GM18502 (cell line): ENCODE measurements around the gene CAPRIN2.

Experiments
- ATAC-seq: cut with Tn5 transposase; IDR thresholded peaks from one replicate; pipeline ENCODE4 v1.9.1; 2021; ENCODE audit warnings: mild to moderate bottlenecking; ENCODE audit not compliant: unreplicated experiment, poor library complexity

The CAPRIN2 gene

DNA sequence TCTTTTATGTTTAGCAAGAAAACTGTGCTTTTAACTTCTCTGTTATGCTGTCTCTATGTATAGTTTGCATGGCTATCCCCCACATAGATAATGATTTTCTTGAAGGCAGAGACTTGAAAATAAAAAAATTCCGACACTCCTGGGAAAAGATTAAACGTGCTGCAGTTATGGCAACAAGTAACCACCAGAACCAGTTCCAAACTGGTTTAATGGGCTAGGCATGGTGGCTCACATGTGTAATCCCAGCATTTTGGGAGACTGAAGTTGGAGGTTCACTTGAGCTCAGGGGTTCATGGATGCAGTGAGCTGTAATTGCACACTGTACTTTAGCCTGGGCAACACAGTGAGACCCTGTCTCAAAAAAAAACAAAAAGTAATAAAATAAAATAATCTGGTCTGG is 15.1 kb upstream of the CAPRIN2 start:
- ATAC-seq, result no peak

DNA sequence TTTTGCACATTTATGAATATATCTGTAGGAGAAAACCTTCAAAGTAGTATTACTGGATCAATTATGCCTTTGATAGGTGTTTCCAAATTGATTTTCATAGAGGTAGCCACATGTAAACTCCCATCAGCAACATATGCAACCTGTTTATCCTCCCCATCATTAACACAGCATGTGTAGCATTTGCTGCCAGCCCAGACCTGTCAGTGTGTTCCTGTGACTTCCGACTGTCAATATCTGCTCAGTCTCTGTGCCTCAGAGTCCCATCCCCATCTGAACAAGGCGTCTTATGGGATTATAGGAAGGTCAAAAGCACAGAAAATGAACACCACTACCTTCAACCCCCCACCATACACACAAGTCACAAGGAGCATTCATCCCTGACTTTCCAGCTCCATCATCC is 9.5 kb upstream of the CAPRIN2 start:
- ATAC-seq, result no peak

DNA sequence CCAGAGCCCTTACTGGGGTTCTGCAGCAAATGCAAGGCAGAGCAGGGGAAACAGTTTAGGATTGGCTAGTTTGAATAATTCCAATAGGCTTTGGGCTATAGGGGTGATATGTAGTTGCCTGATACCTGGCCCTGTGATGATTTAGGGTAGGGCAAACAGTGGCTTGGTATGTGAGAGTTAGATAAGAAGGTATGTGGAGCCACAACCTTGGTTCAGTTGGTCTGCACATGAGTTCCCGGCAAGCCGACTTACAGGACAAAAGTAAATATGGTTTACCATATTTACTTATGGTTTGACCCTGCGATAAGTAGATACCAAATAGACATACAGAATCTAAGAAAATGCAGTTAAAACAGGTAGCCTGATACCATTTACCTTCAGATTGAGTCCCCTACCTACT is 8.3 kb upstream of the CAPRIN2 start:
- ATAC-seq, result no peak

- no peak for ATAC-seq
These were observed 7.0 kb upstream of the CAPRIN2 start for GRCh38 chr12:30761730-30762129.

DNA sequence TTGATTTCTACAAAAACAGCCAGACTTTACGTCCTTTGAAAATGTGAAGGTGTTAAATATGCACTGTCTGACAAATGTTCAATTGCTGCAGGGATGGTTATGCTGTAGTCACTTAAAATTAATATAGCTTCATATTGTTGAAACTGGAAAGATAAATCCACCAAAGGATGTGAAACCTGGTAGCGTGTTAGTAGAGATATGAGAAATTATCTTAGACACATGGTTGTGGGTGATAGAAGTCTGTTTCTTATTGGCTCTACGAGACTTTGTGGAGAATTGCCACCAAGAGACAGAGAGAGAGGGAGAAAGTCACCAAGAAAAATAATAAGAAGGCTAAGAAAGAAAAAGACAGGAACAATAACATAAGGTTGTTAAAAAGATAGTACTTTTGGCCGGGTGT is 2.6 kb upstream of the CAPRIN2 start:
- ATAC-seq, result no peak

DNA sequence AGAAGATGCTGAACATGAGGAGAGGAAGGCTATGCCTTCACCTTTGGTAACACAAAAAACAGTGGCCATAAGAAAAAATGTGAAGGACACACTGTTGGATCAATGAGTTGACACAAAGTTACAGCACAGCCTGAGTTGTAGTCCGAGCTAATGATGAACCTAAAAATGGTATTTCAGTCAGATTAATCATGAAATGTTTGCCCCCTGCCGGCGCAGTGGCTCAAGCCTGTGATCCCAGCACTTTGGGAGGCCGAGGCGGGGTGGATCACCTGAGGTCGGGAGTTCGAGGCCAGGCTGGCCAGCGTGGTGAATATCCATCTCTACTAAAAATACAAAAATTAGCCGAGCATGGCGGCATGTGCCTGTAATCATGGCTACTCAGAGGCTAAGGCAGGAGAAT is 1.3 kb upstream of the CAPRIN2 start:
- no peak for ATAC-seq

DNA sequence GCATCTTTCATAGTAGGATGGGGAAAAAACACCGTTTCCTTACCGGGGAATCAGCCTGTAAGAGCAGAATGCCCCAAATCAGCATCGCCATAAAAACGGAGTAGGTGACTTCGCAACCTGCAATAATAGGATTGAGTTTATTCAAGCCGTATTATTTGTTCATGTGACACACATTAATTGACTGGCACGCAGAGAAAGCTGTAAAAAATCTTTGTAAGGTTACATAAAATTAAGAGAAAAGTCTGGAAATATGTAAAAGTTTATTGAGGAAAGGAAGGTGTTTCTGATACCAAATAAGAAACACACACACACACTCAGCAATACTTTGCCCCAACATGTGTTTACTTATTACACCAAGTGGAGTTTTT is 628 bp upstream of the CAPRIN2 start:
- ATAC-seq, result no peak

DNA sequence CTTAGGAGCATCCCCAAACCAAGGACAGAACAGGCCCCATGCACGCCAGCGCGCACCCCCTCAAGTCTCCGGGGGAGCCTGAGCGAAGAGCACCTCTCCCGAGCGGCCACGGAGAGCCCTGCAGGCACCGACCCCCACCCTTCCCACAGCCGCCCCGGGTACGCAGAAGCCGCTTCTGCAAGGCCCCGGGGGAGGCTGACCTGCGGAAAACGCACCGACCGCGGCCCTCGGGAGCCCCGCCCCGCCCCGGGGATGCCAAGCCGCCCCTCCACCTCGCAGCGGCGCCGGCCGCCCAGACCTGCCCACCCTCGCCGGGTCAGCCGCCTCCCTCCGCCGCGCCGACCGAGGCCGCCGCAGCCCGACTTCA is 385 bp downstream of the CAPRIN2 start:
- ATAC-seq, result no peak

DNA sequence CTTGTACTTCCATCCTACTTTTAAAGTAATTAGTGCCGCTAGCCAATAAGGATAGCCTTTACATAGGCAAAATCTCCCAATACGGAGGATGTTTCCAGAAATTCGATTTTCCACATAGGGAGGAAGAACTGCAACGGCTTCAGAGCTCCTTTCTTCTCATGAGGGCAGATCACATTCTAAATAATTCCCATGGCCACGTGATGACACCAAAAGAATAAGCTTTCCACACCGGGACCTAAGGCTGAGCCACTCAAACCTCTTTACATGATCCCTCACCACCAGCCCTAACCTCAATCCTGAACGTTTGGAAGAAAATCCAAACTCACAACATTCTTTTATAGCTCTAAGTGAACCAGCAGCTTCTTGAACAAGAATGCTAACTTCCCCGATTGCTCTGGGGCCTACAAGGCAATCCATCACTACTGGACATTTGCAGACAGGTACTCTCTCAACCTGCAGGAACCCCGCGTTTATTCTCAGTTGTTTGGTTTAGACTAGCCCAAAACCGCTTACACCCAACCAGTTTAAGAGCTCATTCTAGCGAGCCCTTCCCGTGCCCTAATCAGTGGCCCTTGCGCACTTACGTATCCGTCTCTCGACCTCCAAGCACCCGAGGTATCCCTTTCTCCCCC is 884 bp downstream of the CAPRIN2 start:
- ATAC-seq, result no peak

DNA sequence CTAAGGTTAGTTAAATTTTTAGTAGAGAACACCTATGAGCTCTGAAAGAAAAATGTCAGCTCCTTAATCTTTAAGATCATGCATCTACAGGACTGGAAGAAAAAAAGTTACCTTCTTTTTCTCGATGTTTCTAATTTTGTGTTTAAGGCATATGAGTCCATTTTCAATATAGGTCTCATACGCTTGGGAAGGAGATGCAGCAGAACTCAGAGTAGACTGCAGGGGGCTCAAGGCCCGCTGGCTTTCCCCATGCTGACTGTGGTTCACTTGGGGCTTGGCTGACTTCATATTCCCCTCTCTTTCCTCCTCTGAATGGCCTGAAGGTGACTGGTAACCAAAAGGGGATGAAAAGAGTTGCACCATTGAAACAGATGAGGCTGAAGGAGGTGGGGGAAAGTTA is 1.5 kb downstream of the CAPRIN2 start:
- no peak for ATAC-seq

DNA sequence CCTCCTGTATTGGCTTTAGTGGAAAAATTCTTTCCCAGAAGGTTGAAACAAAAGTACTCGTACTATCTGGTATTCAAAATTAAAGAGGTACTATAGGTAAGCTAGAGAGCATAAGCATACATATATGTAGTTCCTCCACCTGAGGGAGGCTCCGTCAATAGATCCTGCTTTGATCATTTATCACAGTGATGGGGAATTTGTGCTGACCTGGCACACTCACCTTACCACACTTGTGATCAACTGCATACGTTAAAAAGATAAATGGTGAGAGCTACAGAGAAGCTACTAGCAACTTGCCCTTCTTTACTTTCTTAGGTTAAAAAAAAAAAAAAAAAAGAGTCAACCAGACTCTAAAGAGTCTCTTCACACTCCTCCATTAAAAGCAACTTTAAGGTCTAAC is 2.5 kb downstream of the CAPRIN2 start:
- ATAC-seq, result no peak

DNA sequence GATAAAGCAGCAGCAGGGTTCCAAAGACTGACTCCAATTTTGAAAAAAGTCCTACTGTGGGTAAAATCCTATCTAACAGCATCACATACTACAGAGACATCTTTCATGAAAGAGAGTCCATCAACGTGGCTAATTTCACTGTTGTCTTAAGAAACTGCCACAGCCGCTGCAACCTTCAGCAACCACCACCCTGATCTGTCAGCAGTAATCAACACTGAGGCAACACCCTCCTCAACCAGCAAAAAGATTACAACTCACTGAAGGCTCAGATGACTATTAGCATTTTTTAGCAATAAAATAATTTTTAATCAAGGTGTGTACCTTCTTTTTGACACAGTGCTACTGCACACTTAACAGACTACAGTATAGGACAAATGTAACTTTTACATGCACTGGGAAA is 6.6 kb downstream of the CAPRIN2 start:
- no peak for ATAC-seq

DNA sequence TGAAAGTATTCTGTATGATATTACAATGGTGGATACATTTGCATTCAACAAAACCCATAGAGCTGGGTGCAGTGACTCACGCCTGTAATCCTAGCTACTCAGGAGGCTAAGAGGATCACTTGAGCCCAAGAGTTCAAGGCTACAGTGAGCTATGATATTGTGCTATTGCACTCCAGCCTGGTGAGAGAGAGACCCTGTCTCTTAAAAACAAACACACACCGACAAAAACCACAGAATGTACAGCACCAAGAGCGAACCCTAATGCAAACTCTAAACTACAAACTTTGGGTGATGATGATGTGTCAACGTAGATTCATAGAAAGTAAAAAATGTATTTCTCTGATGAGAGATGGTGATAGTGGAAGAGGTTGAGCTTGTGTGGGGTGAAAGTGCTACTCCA is 8.6 kb downstream of the CAPRIN2 start:
- ATAC-seq, result no peak

- ATAC-seq, result no peak
These were observed 10.4 kb downstream of the CAPRIN2 start for GRCh38 chr12:30744321-30744720.

DNA sequence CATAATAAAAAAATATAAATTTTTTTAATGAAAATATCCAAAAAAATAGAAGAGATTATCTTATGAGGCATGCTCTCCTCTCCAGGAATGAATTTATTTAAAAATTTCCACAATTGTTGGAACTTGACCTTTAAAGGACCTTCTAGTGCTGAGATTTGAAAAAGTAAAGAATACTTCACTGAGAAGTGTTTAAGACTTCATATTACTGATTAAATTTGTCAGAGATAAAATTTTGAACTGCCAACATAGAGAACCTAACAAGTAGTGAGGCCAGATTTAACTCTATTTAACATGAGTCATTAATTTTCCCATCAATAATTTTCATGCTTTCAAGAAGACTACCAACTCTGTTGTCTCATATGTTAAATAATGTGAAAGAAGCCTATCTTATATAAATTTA is 14.5 kb downstream of the CAPRIN2 start:
- no peak for ATAC-seq

- ATAC-seq, result no peak
These were observed 15.7 kb downstream of the CAPRIN2 start for GRCh38 chr12:30739020-30739419.

DNA sequence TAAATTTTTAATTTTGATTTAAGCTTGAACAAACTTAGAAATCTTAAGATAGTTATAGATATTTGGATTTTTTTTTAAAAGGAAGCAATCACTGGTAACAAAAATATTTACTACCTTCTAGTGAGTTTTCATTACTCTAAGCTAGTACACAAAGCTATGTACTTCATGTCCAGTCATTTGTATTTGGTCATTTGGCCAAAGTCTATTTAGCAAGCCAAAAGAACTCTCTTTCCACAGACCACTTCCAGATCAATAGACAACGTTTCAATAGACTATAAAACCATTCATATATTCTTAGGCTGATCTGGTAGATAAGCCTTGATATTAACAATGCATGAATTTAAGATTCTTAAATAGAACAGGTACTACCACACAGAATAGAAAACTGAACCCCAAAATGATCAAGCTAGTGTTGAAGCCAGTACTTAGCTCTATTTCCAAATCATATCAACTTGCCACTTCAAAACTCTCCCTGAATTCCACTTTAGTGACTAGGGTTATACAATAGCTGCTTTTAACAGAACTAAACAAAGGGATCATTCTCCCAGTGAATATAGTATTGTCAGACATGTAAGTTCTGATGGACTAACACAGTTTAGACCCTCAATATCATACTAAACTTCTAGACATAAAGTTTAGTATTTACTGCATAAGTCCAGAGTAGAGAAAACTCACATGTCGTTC is 21.7 kb downstream of the CAPRIN2 start:
- ATAC-seq, result no peak

DNA sequence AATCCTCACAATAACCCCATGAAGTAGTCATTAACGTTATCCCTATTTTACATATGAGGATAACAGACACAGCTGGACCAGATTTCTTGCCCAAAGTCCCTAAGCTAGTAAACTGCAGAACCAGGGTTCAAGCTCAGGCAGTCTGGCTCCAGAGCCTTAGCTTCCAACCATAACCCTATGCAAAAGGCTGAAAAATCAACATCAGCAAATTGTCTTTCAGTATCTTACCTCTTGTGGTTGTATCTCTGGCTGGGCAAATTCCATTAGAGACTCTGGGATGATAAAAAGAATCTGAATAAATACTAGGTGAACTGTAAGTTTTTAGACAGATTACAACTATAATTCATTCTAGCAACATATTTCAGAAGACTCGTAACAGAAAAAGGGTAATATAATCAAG is 24.7 kb downstream of the CAPRIN2 start:
- ATAC-seq, result no peak

DNA sequence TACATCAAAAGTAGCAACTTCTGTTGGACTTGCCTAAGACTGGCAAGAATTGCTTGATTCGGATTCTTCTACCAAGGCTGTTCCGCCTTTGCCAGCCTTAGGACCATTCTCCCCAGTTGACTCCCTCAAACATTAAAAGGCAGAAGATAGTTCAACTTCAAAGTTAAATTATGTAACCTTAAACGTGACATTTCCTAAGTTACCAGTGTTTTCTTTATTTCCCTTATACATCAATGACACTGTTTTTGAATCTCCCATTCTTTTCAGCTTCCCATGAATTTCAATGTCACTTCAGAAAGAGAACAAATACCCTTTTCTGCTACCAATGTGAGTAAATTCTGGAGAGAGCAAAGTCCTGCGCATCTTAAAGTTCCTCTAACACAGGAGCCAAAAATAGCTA is 25.2 kb downstream of the CAPRIN2 start:
- ATAC-seq, result no peak

- ATAC-seq, result no peak
These were observed 28.1 kb downstream of the CAPRIN2 start for GRCh38 chr12:30726647-30727046.

DNA sequence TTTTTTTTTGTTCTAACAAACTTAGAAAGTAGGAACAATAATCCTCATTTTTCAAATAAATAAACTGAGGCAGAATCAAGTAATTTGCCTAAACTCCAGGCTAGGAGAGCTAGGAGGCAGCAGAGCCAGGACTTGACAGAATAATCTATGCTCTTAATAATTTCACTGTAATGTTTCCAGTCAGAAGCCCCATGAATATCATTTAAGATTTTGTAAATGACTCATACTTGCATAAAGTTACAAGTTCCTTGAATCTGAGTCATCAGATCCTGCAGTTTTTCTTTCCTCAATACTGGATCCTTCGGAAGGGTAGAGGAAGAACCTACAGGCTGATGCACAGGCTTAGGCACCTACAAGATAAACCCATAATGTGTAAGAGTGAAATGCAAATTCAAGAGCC is 29.0 kb downstream of the CAPRIN2 start:
- ATAC-seq, result no peak

DNA sequence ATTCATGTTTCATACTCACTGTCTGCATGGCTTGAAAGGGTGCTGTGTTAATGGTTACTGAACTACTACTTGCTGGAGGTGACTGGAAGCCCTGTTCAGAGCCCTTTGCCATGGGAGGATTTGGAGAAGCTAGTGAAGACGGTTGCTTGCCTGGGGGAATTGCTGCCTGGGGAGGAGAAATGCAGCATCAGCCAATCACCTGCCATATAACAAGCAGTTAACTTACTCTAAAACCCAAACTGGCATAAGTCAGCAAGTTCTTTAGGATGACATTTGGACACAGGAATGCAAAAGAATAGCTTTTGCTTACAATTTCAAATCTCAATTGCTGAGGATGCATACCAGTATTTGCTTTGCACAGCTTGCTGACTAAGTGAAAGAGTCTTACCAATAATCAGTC is 35.7 kb downstream of the CAPRIN2 start:
- ATAC-seq, result no peak
